Measurements from ENCODE around the gene UGGT1.
A peak's percentile ranks its signal among the peaks of the same experiment; 100 is the strongest.

Gene UGGT1

GRCh38 chr2:128228894-128229293 lies 137.9 kb downstream of the UGGT1 start:
- DNase-seq: peak; percentile 38

- DNase-seq: peak; percentile 92
Observed at GRCh38 chr2:128232965-128233789, 142.2 kb downstream of the UGGT1 start.

GRCh38 chr2:128233790-128234395 lies 142.9 kb downstream of the UGGT1 start:
- DNase-seq: no peak

GRCh38 chr2:128234613-128235012 lies 143.6 kb downstream of the UGGT1 start:
- DNase-seq: no peak

- DNase-seq: no peak
Observed at GRCh38 chr2:128235581-128235980, 144.6 kb downstream of the UGGT1 start.

GRCh38 chr2:128236491-128237035 lies 145.6 kb downstream of the UGGT1 start:
- DNase-seq: no peak

- peak; percentile 48 for DNase-seq
Observed at GRCh38 chr2:128237081-128237534, 146.1 kb downstream of the UGGT1 start.

- no peak for DNase-seq
Observed at GRCh38 chr2:128237911-128238697, 147.1 kb downstream of the UGGT1 start.

- no peak for DNase-seq
Observed at GRCh38 chr2:128241896-128242295, 150.9 kb downstream of the UGGT1 start.

Data from hematopoietic multipotent progenitor cell treated with erythropoietin and hydrocortisone succinate and interleukin-3 and kit ligand, for 6 days (in vitro differentiated cells).